Uterus (tissue), 4 donors: Measurements from ENCODE around the gene HNRNPH2. TPM values are rescaled to one million over a fixed set of nuclear protein-coding genes. Genes with fewer than 3 reads are reported as not detected.

Source experiments
- DNase-seq, 2 donors: peaks; one replicate each; pipeline ENCODE4 v3.0.0-alpha.2; 2019 to 2020
- H3K27ac ChIP-seq, 2 donors: fragments of 200-600 bp; sonication (generic); 1 replicate in 1 of 2; 2 replicates in 1 of 2; pipeline ENCODE4 v1.5.1; 2016 to 2018
- H3K27me3 ChIP-seq, 2 donors: fragments of 200-600 bp; sonication (generic); one replicate each; pipeline ENCODE4 v1.5.1; 2018 to 2019; ENCODE audit warnings: control low read depth in 1 of 2
- H3K36me3 ChIP-seq, 2 donors: fragments of 200-600 bp; sonication (generic); one replicate each; pipeline ENCODE4 v1.5.1; 2019; ENCODE audit warnings: control low read depth in 1 of 2
- H3K4me1 ChIP-seq, 2 donors: fragments of 200-600 bp; sonication (generic); one replicate each; pipeline ENCODE4 v1.5.1; 2018 to 2019; ENCODE audit warnings: control low read depth in 1 of 2
- H3K4me3 ChIP-seq, 2 donors: fragments of 200-600 bp; sonication (generic); 1 replicate in 1 of 2; 2 replicates in 1 of 2; pipeline ENCODE4 v1.5.1; 2018 to 2019; ENCODE audit warnings: mild to moderate bottlenecking in 1 of 2
- H3K9me3 ChIP-seq, 2 donors: fragments of 200-600 bp; sonication (generic); one replicate each; pipeline ENCODE4 v1.5.1; 2019; ENCODE audit warnings: control low read depth in 1 of 2
- POLR2A ChIP-seq, 2 donors: fragments of 450-650 bp; IDR thresholded peaks; one replicate each; pipeline ENCODE4 v1.6.1; 2016; ENCODE audit warnings: antibody characterized with exemption in 2 of 2, mild to moderate bottlenecking in 1 of 2, moderate library complexity in 1 of 2
- intact Hi-C: fragments of 100-400 bp; cut with DNase I; formaldehyde crosslinking; loops from one replicate; pipeline ENCODE4 v1.15.1; 2023; ENCODE audit warnings: low total_unique reads
- total RNA-seq, 4 donors: library from RNA; depleted of rRNA in 3 of 4; stranded (reverse); fragments of >200 nt in 3 of 4; gene quantifications; one replicate each; pipeline versions ENCODE4 v1.1.0 to v1.2.4, GENCODE V29; 2014 to 2023
- TF ChIP-seq, protein P1 (sequence below), 4 experiments: fragments of 200-600 bp in 2 of 4; fragments of 450-650 bp in 2 of 4; sonication (generic) in 2 of 4; IDR thresholded peaks; one replicate each; pipeline ENCODE4 v1.5.1; 2016 to 2019; ENCODE audit warnings: antibody characterized with exemption in 4 of 4, mild to moderate bottlenecking in 2 of 4, moderate library complexity in 1 of 4
- donor health status: DM: yes; HTN: yes; CAD: no.

The HNRNPH2 gene
- total RNA-seq, 4 donors from 2014 or later = 22.0 to 87.2 (median 40.7) TPM

DNA sequence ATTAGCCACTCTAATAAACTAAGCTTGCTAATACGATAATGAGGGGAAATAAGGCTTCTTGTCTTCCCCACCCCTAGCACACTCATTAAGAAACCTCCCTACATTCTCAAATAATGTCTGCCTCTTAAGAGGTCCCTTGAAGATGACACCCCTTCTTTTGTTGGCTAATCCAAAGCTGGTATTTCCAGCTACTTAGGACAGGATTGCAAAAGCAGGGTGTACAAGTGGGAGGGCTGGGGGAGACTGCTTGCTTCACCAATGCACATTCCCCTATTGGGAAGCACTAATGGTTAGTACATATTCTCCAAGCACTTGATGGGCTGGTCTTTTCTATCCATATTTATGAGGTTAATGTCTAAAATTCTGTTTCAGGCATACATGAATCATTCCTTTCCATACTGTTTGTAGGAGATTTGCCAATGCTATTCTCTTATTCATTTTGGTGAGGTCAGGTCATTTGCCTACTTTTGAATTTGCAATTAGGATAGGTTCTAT lies 42.7 kb upstream of the HNRNPH2 start:
- H3K9me3 ChIP-seq = no peaks in the 10 kb centered on the region
- intact Hi-C loops = no loop called here
- no peak overlapping the region for H3K27ac ChIP-seq
- no peaks in the 10 kb centered on the region for H3K4me1 ChIP-seq
- no peak overlapping the region for H3K4me3 ChIP-seq
- TF ChIP-seq, protein P1, sequence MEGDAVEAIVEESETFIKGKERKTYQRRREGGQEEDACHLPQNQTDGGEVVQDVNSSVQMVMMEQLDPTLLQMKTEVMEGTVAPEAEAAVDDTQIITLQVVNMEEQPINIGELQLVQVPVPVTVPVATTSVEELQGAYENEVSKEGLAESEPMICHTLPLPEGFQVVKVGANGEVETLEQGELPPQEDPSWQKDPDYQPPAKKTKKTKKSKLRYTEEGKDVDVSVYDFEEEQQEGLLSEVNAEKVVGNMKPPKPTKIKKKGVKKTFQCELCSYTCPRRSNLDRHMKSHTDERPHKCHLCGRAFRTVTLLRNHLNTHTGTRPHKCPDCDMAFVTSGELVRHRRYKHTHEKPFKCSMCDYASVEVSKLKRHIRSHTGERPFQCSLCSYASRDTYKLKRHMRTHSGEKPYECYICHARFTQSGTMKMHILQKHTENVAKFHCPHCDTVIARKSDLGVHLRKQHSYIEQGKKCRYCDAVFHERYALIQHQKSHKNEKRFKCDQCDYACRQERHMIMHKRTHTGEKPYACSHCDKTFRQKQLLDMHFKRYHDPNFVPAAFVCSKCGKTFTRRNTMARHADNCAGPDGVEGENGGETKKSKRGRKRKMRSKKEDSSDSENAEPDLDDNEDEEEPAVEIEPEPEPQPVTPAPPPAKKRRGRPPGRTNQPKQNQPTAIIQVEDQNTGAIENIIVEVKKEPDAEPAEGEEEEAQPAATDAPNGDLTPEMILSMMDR (IDR thresholded peaks at IDR 0.05) = no peak
- no peak for TF ChIP-seq POLR2A (IDR thresholded peaks at IDR 0.05)
- H3K36me3 ChIP-seq = no peaks in the 10 kb centered on the region
- no peak for DNase-seq
- no peaks in the 10 kb centered on the region for H3K27me3 ChIP-seq

DNA sequence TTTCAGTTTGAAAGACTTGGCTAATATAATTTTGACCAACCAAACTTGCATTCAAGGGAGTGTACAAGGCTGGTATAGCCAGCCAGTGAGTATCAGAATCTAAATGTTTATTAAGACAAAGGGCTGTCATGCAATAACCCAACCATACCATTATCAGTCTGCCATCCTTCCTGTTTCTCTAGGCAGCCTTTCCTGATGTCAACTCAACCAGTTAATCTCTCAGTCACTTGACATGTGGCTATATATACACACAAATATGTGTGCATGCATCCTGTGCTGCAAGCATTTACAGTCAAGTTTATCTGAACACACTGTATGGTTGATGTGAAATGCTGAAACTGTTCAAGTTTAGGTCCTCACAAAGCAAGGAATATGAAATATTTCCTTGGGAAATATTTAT lies 39.2 kb upstream of the HNRNPH2 start:
- H3K9me3 ChIP-seq = no peaks in the 10 kb centered on the region
- no peak for DNase-seq
- H3K4me3 ChIP-seq = no peak overlapping the region
- TF ChIP-seq, protein P1 (IDR thresholded peaks at IDR 0.05) = no peak
- no peak for TF ChIP-seq POLR2A (IDR thresholded peaks at IDR 0.05)
- intact Hi-C loops = no loop called here
- H3K36me3 ChIP-seq = no peaks in the 10 kb centered on the region
- no peaks in the 10 kb centered on the region for H3K4me1 ChIP-seq
- H3K27me3 ChIP-seq = no peaks in the 10 kb centered on the region
- no peak overlapping the region for H3K27ac ChIP-seq

DNA sequence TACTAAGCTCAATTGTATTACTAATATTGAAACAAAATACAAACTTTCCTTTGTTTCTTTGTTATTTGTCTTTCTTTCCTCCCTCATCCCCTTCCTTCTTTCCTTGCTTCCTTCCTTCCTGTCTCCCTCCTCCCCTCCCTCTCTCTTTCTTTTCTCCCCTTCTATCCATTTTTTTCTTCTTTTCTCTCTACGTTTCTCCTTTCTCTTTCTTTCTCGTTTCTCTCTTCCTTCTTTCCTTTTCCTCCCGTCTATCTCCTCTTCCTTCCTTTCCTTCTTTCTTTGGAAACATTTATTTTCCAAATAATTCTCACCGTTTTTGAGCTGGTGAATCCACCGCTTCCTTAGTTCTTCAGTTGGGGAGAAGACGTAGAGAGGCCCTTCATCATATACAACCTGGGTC lies 38.3 kb upstream of the HNRNPH2 start:
- Histone ChIP-seq H3K4me3 (no peak overlapping the region), H3K27ac (no peak overlapping the region), H3K4me1 (no peaks in the 10 kb centered on the region), H3K36me3 (no peaks in the 10 kb centered on the region), H3K27me3 (no peaks in the 10 kb centered on the region), H3K9me3 (no peaks in the 10 kb centered on the region)
- TF ChIP-seq POLR2A (IDR thresholded peaks at IDR 0.05) = no peak
- TF ChIP-seq, protein P1 (IDR thresholded peaks at IDR 0.05) = no peak
- no peak for DNase-seq
- intact Hi-C loops = no loop called here

DNA sequence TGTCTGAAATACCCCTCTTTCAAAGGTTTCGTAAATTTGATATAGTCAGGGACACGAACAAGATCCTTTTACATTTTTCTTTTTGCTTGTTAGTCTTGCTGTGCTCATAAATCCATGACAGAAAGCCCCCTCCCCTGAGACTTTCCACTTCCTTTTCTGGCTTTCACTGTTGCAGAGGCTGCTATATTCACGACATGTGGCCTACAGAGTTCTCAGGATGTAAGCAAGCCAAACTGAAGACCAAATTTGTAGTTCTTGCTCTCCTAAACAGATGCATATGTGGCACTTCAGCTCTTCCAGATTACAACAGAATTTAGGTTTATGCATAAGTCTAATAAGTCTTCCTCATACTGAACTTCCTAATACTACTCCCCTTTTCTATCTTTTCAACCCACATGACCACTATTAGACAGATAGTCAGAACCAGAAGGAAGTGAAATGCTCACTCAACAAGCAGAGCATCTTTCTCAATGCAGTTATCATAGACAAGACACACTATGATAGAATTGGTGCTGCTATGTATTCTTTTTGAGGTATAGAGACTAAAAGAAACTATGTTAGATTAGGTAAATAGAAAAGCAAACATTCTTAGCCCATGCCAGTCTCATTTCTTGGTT lies 37.0 kb upstream of the HNRNPH2 start:
- Histone ChIP-seq H3K9me3 (no peaks in the 10 kb centered on the region), H3K4me1 (no peaks in the 10 kb centered on the region), H3K4me3 (no peak overlapping the region), H3K27me3 (no peaks in the 10 kb centered on the region), H3K36me3 (no peaks in the 10 kb centered on the region), H3K27ac (no peak overlapping the region)
- intact Hi-C loops = no loop called here
- DNase-seq = no peak
- TF ChIP-seq, protein P1 (IDR thresholded peaks at IDR 0.05) = no peak
- TF ChIP-seq POLR2A (IDR thresholded peaks at IDR 0.05) = no peak

DNA sequence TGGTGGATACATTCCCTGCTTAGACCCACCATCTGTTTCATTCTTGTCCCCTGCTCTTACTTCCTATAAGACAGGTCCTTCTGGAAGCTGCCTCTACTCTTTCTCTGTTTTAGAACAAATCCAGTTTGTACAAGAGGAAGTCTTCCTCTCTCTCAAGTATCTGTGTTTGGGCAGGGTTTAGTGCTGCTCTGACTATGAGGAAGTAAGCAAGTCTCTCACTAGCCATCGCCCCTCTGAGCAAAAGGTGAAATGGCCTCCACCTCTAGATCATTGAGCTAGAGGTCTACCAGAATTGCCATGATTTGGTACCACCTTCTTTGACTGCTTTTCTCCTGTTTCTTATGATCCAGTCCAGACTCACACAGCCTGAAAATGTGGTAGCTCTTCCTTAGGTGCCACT lies 30.5 kb upstream of the HNRNPH2 start:
- TF ChIP-seq, protein P1 (IDR thresholded peaks at IDR 0.05) = no peak
- no peak for TF ChIP-seq POLR2A (IDR thresholded peaks at IDR 0.05)
- Histone ChIP-seq H3K36me3 (no peaks in the 10 kb centered on the region), H3K9me3 (no peaks in the 10 kb centered on the region), H3K4me3 (no peak overlapping the region), H3K27ac (no peak overlapping the region), H3K4me1 (no peaks in the 10 kb centered on the region), H3K27me3 (no peaks in the 10 kb centered on the region)
- no peak for DNase-seq
- intact Hi-C loops = no loop called here
